ENCODE data around the gene PHRF1. TPM values are rescaled to one million over a fixed set of nuclear protein-coding genes. Genes with fewer than 3 reads are reported as not detected.

Gene PHRF1
- total RNA-seq, 6 experiments from 2014 or later, result 15.4 to 21.9 (median 20.3) TPM

GRCh38 chr11:544817-545166, 31.5 kb upstream of the PHRF1 start:
- DNase-seq (no peak), ATAC-seq (peak in 1 of 4 donors; percentile 5)
- TF ChIP-seq POLR2A (IDR thresholded peaks at IDR 0.05), result no peak
- TF ChIP-seq CTCF (IDR thresholded peaks at IDR 0.05), result no peak

GRCh38 chr11:545171-545570, 31.1 kb upstream of the PHRF1 start:
- H3K27ac ChIP-seq, result no peak overlapping the region
- no peaks in the 10 kb centered on the region for H3K36me3 ChIP-seq
- DNase-seq (no peak), ATAC-seq (no peak)
- intact Hi-C loops (cut with DNase I), result no loop called here
- H3K9me3 ChIP-seq, result no peaks in the 10 kb centered on the region
- H3K4me3 ChIP-seq, result no peak overlapping the region
- no peak for TF ChIP-seq CTCF (IDR thresholded peaks at IDR 0.05)
- no peak for TF ChIP-seq POLR2A (IDR thresholded peaks at IDR 0.05)
- no peaks in the 10 kb centered on the region for H3K27me3 ChIP-seq
- WGBS (ENCODE audit: insufficient coverage, low coverage, low lambda C conversion rate, missing lambda C conversion rate), result 85% methylated on average over 4 of the region's 11 CpGs
- no peaks in the 10 kb centered on the region for H3K4me1 ChIP-seq

More at GRCh38 chr11:544817-545166, 31.5 kb upstream of the PHRF1 start:
- Histone ChIP-seq H3K9me3 (no peaks in the 10 kb centered on the region), H3K4me1 (no peaks in the 10 kb centered on the region), H3K27ac (no peak overlapping the region), H3K4me3 (no peak overlapping the region), H3K27me3 (no peaks in the 10 kb centered on the region), H3K36me3 (no peaks in the 10 kb centered on the region)
- no CpG with 5 or more reads among the region's 5 CpGs for WGBS (ENCODE audit: insufficient coverage, low coverage, low lambda C conversion rate, missing lambda C conversion rate)
- intact Hi-C loops (cut with DNase I), result no loop called here

GRCh38 chr11:548700-549603, 27.3 kb upstream of the PHRF1 start:
- WGBS (ENCODE audit: insufficient coverage, low coverage, low lambda C conversion rate, missing lambda C conversion rate), result 89% methylated on average over 15 of the region's 32 CpGs
- Histone ChIP-seq H3K27ac (no peak overlapping the region), H3K36me3 (no peaks in the 10 kb centered on the region), H3K4me3 (no peak overlapping the region), H3K9me3 (no peaks in the 10 kb centered on the region), H3K4me1 (no peaks in the 10 kb centered on the region), H3K27me3 (no peaks in the 10 kb centered on the region)
- ATAC-seq, result no peak
- no peak for DNase-seq
- TF ChIP-seq POLR2A (IDR thresholded peaks at IDR 0.05) (no peak), CTCF (IDR thresholded peaks at IDR 0.05) (no peak)
- intact Hi-C loops (cut with DNase I), result no loop called here

GRCh38 chr11:550021-550745, 26.1 kb upstream of the PHRF1 start:
- Histone ChIP-seq H3K27ac (no peak overlapping the region), H3K27me3 (no peaks in the 10 kb centered on the region), H3K4me3 (no peak overlapping the region), H3K9me3 (no peaks in the 10 kb centered on the region), H3K4me1 (peaks cover 0 to 7% (median 0%) of the 10 kb centered on the region in 4 donors), H3K36me3 (no peaks in the 10 kb centered on the region)
- intact Hi-C loops (cut with DNase I), result loop anchor here in 1 of 2 donors (10.0 kb wide), 1 partner anchor 205 kb away; no protein-coding TSS in a partner anchor
- 81% methylated on average over 4 of the region's 25 CpGs for WGBS (ENCODE audit: insufficient coverage, low coverage, low lambda C conversion rate, missing lambda C conversion rate)
- TF ChIP-seq CTCF (IDR thresholded peaks at IDR 0.05), result no peak
- TF ChIP-seq POLR2A (IDR thresholded peaks at IDR 0.05), result no peak
- ATAC-seq, result no peak
- DNase-seq, result no peak
